Smooth muscle cell (in vitro differentiated cells): ENCODE measurements around the gene IMPACT. TPM values are rescaled to one million over a fixed set of nuclear protein-coding genes. Genes with fewer than 3 reads are reported as not detected.

ENCODE experiments used
- DNase-seq: peaks from one replicate; lab custom pipeline; 2025; ENCODE audit not compliant: unreplicated experiment; lab: John Stamatoyannopoulos, UW
- H2AFZ ChIP-seq: fragments of 200-600 bp; sonication (generic); 2 replicates; pipeline ENCODE4 v1.6.0; 2016; ENCODE audit warnings: antibody characterized with exemption, low read depth, mild to moderate bottlenecking
- H3F3A ChIP-seq: fragments of 200-600 bp; sonication (generic); 2 replicates; pipeline ENCODE4 v1.6.0; 2017; ENCODE audit warnings: antibody characterized with exemption, low read depth
- H3K27ac ChIP-seq: fragments of 200-600 bp; sonication (generic); 2 replicates; pipeline ENCODE4 v1.5.1; 2016; ENCODE audit warnings: low read depth, mild to moderate bottlenecking
- H3K27me3 ChIP-seq: fragments of 200-600 bp; sonication (generic); 2 replicates; pipeline ENCODE4 v1.6.1; 2016; ENCODE audit warnings: low read depth, mild to moderate bottlenecking
- H3K36me3 ChIP-seq: fragments of 200-600 bp; sonication (generic); 2 replicates; pipeline ENCODE4 v1.5.1; 2016; ENCODE audit warnings: low read depth
- H3K4me1 ChIP-seq: fragments of 200-600 bp; sonication (generic); 2 replicates; pipeline ENCODE4 v1.5.1; 2016; ENCODE audit warnings: low read depth
- H3K4me2 ChIP-seq: fragments of 200-600 bp; sonication (generic); 2 replicates; pipeline ENCODE4 v1.6.0; 2016; ENCODE audit warnings: mild to moderate bottlenecking
- H3K4me3 ChIP-seq: fragments of 200-600 bp; sonication (generic); 2 replicates; pipeline ENCODE4 v1.5.1; 2016; ENCODE audit warnings: mild to moderate bottlenecking
- H3K79me2 ChIP-seq: fragments of 200-600 bp; sonication (generic); 2 replicates; pipeline ENCODE4 v1.6.0; 2016; ENCODE audit warnings: low read depth, mild to moderate bottlenecking
- H3K9ac ChIP-seq: fragments of 200-600 bp; sonication (generic); 2 replicates; pipeline ENCODE4 v1.6.0; 2016; ENCODE audit warnings: low read depth
- H3K9me3 ChIP-seq: fragments of 200-600 bp; sonication (generic); replicated peaks from 2 replicates; pipeline ENCODE4 v1.5.1; 2016; ENCODE audit warnings: low read depth
- H4K20me1 ChIP-seq: fragments of 200-600 bp; sonication (generic); 2 replicates; pipeline ENCODE4 v1.6.0; 2016; ENCODE audit warnings: low read depth
- WGBS: methylation state at CpG from one replicate; pipeline ENCODE4 v1.1.7; 2016; ENCODE audit warnings: low lambda C conversion rate; 5-methylcytosine and 5-hydroxymethylcytosine counted together
- polyA plus RNA-seq: library from polyadenylated mRNA; unstranded; fragments of >200 nt; fragmentation: Nextera tagmentation; extraction: Ambion mirVana; gene quantifications from 2 replicates; pipeline ENCODE4 v1.2.1, GENCODE V29; 2016
- total RNA-seq: library from RNA; depleted of rRNA; stranded (reverse); fragments of >200 nt; gene quantifications from 2 replicates; pipeline ENCODE4 v1.2.3, GENCODE V29; 2014
- TF ChIP-seq, protein P1 (sequence below): fragments of 200-600 bp; sonication (generic); IDR thresholded peaks from 2 replicates; pipeline ENCODE4 v1.5.1; 2017; ENCODE audit warnings: borderline replicate concordance, mild to moderate bottlenecking, antibody characterized with exemption; ENCODE audit not compliant: insufficient read depth, poor library complexity, severe bottlenecking

The IMPACT gene
- total and polyA plus RNA-seq, 2 experiments from 2014 or later, result 25.0 to 30.2 TPM

DNA sequence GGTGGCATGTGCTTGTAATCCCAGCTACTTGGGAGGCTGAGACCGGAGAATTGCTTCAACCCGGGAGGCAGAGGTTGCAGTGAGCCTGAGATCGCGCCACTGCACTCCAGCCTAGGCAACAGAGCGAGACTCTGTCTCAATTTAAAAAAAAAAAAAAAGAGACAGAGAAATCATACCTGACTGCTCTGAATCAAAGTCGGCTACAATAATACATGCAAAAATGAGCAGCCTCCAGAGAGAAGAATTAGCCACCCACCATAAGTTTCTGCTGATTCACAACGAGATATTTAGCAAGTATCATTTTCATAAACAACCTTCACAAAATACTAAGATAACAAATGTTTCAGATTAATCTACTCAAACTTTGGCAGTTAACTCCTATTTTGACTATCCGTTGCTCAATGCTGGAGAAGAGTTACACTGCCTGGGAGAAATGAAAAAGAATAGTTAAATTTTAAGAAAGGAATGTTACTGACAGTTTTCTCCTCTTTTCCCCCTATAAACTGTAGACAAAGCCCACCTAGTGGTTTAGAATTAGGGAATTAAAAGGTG is 30.3 kb upstream of the IMPACT start:
- peaks cover 27% of the 10 kb centered on the region for H3F3A ChIP-seq
- no peaks in the 10 kb centered on the region for H3K27me3 ChIP-seq
- peaks cover 22% of the 10 kb centered on the region for H3K79me2 ChIP-seq
- no peak overlapping the region for H3K27ac ChIP-seq
- H2AFZ ChIP-seq, result no peak overlapping the region
- no peaks in the 10 kb centered on the region for H4K20me1 ChIP-seq
- TF ChIP-seq, protein P1, sequence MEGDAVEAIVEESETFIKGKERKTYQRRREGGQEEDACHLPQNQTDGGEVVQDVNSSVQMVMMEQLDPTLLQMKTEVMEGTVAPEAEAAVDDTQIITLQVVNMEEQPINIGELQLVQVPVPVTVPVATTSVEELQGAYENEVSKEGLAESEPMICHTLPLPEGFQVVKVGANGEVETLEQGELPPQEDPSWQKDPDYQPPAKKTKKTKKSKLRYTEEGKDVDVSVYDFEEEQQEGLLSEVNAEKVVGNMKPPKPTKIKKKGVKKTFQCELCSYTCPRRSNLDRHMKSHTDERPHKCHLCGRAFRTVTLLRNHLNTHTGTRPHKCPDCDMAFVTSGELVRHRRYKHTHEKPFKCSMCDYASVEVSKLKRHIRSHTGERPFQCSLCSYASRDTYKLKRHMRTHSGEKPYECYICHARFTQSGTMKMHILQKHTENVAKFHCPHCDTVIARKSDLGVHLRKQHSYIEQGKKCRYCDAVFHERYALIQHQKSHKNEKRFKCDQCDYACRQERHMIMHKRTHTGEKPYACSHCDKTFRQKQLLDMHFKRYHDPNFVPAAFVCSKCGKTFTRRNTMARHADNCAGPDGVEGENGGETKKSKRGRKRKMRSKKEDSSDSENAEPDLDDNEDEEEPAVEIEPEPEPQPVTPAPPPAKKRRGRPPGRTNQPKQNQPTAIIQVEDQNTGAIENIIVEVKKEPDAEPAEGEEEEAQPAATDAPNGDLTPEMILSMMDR, result no peak
- H3K36me3 ChIP-seq, result no peaks in the 10 kb centered on the region
- 83% methylated on average over 8 of the region's 8 CpGs for WGBS
- H3K4me1 ChIP-seq, result peaks cover 38% of the 10 kb centered on the region
- H3K4me2 ChIP-seq, result peak overlapping the region; percentile 85
- peak overlapping the region; percentile 81 for H3K4me3 ChIP-seq
- DNase-seq, result no peak
- H3K9me3 ChIP-seq, result no peaks in the 10 kb centered on the region
- no peak overlapping the region for H3K9ac ChIP-seq

DNA sequence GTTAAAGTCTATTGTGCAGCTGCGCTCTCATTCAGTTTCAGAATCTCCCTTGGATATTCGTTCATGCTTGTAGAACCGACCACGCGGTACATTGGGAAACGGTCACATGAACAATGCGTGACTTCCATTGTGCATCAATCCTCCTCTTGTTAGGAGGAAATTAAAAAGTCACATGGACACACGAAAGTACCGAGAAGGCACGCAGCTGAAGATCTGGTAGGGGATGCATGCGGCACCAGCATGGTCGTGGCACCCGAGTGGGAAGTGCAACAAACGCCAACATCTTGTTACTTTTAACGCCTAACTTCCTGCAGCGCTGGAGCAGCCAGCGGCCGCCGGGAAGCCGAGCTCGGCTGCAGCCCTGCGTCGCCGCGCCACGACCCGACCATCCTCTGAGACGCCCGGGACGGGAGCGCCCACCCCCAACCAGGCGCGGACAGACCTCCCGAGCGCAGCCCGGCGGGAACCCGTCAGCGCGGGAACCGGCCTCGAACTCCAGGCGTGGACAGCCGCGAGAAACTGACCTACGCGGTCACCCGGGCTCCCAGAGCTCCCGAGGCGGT is 29.3 kb upstream of the IMPACT start:
- Histone ChIP-seq H2AFZ (peak overlapping the region; percentile 91), H3K27ac (peak overlapping the region; percentile 87), H3K4me3 (peak overlapping the region; percentile 81), H3K27me3 (no peaks in the 10 kb centered on the region), H3K4me1 (peaks cover 42% of the 10 kb centered on the region), H3K36me3 (no peaks in the 10 kb centered on the region), H3K9me3 (no peaks in the 10 kb centered on the region), H3F3A (peaks cover 31% of the 10 kb centered on the region), H3K4me2 (peak overlapping the region; percentile 85), H4K20me1 (no peaks in the 10 kb centered on the region), H3K79me2 (peaks cover 18% of the 10 kb centered on the region), H3K9ac (peak overlapping the region; percentile 76)
- DNase-seq, result no peak
- WGBS, result under 1% methylated on average over 50 of the region's 50 CpGs
- TF ChIP-seq, protein P1, result no peak

DNA sequence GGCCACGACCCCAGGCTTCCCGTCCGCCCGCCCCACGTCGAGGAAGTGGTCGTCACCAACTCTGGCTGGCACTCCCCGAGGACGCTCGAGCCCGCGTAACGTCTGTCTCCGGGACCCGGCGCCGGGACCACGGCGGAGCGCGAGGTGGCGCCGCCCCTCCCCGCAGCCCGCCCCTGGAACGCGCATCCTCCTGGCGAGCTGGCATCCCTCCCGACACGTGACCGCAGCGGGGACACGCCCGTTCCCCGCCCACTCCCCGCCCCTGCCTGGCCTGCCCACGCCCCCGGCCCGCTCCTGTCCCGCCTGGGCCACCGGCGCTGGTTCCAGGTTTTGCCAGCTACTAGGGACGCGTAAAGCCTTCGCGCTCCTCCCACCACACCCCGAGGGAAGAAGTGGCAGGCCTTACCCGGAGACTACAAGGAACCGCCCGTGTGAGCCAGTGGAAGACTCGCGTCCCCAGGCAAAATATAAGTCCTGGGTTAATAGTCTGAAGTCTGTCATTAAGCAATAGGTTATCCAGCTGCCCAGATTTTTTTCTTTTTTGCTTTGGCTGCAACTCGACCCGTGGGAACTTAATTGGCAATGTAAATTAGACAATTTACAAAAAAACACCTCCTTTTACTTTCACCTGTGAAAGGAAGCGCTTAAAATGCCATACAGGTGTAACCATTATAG is 28.6 kb upstream of the IMPACT start, which contains the start of gene OSBPL1A:
OSBPL1A (minus strand) TSS at position 131 of the 675 bp plus-strand sequence. CDS start 20,291 bp downstream, outside the sequence.
- no peaks in the 10 kb centered on the region for H3K9me3 ChIP-seq
- no peaks in the 10 kb centered on the region for H3K36me3 ChIP-seq
- peak; percentile 92 for DNase-seq
- TF ChIP-seq, protein P1, result no peak
- peak within 1 kb of the TSS; percentile 91 for H2AFZ ChIP-seq
- H3K79me2 ChIP-seq, result peaks cover 12% of the 10 kb centered on the region
- peak within 1 kb of the TSS; percentile 87 for H3K27ac ChIP-seq
- no peaks in the 10 kb centered on the region for H3K27me3 ChIP-seq
- H3K9ac ChIP-seq, result peak within 1 kb of the TSS; percentile 76
- H3K4me2 ChIP-seq, result peak within 1 kb of the TSS; percentile 85
- peaks cover 31% of the 10 kb centered on the region for H3F3A ChIP-seq
- peaks cover 42% of the 10 kb centered on the region for H3K4me1 ChIP-seq
- no peaks in the 10 kb centered on the region for H4K20me1 ChIP-seq
- WGBS, result 5% methylated on average over 27 of the region's 55 CpGs
- H3K4me3 ChIP-seq, result peak within 1 kb of the TSS; percentile 81
